Fibroblast of lung (primary cell): Measurements from ENCODE around the gene LHFPL2. TPM values are rescaled to one million over a fixed set of nuclear protein-coding genes. Genes with fewer than 3 reads are reported as not detected.

Source experiments
- DNase-seq, 2 donors: peaks; one replicate each; pipeline versions ENCODE4 v3.0.0 to v3.0.0-alpha.2; 2010; ENCODE audit warnings: low read depth in 2 of 2
- H2AFZ ChIP-seq: 2 replicates; pipeline ENCODE4 v1.5.1; 2012; ENCODE audit warnings: low read length, control low read depth, inconsistent platforms
- H3K27ac ChIP-seq: 2 replicates; pipeline ENCODE4 v1.5.1; 2011; ENCODE audit warnings: low read length, control low read depth; ENCODE audit not compliant: insufficient read depth
- H3K27me3 ChIP-seq: 2 replicates; pipeline ENCODE4 v1.5.1; 2011; ENCODE audit warnings: mild to moderate bottlenecking, low read length; ENCODE audit not compliant: control insufficient read depth, insufficient read depth
- H3K36me3 ChIP-seq: 2 replicates; pipeline ENCODE4 v1.5.1; 2011; ENCODE audit warnings: low read length; ENCODE audit not compliant: control insufficient read depth, insufficient read depth
- H3K4me1 ChIP-seq: 2 replicates; pipeline ENCODE4 v1.5.1; 2011; ENCODE audit warnings: low read length; ENCODE audit not compliant: control insufficient read depth, insufficient read depth; ENCODE audit errors: extremely low read depth
- H3K4me2 ChIP-seq: 2 replicates; pipeline ENCODE4 v1.5.1; 2011; ENCODE audit warnings: low read length, control low read depth; ENCODE audit not compliant: insufficient read depth; ENCODE audit errors: extremely low read depth
- H3K4me3 ChIP-seq, 4 experiments: fragments of 200-600 bp in 1 of 4; sonication (generic) in 1 of 4; replicated peaks in 1 of 4; 2 replicates each; pipeline ENCODE4 v1.5.1; 2011 to 2016; ENCODE audit warnings: low read length in 4 of 4, low read depth in 3 of 4, mild to moderate bottlenecking in 3 of 4, control low read depth in 2 of 4, inconsistent platforms in 1 of 4, mixed read lengths in 1 of 4; ENCODE audit not compliant: insufficient read depth in 1 of 4; ENCODE audit errors: control extremely low read depth in 1 of 4
- H3K79me2 ChIP-seq: 2 replicates; pipeline ENCODE4 v1.5.1; 2012; ENCODE audit warnings: mild to moderate bottlenecking, low read length, inconsistent platforms; ENCODE audit not compliant: control insufficient read depth, insufficient read depth
- H3K9ac ChIP-seq: 2 replicates; pipeline ENCODE4 v1.5.1; 2011; ENCODE audit warnings: mild to moderate bottlenecking, low read length, control low read depth; ENCODE audit not compliant: insufficient read depth
- H3K9me3 ChIP-seq: 2 replicates; pipeline ENCODE4 v1.5.1; 2012; ENCODE audit warnings: low read depth, low read length; ENCODE audit not compliant: control insufficient read depth, insufficient read depth
- H4K20me1 ChIP-seq: 2 replicates; pipeline ENCODE4 v1.5.1; 2011; ENCODE audit warnings: low read length; ENCODE audit not compliant: control insufficient read depth, insufficient read depth; ENCODE audit errors: extremely low read depth
- CTCF ChIP-seq, 2 donors: IDR thresholded peaks in 1 of 2; conservative IDR thresholded peaks in 1 of 2; 1 replicate in 1 of 2; 2 replicates in 1 of 2; pipeline ENCODE4 v1.5.1; 2011 to 2012; ENCODE audit warnings: low read length in 2 of 2, control low read depth in 1 of 2, inconsistent platforms in 1 of 2, low read depth in 1 of 2, mild to moderate bottlenecking in 1 of 2
- EZH2 ChIP-seq: IDR thresholded peaks from 2 replicates; pipeline ENCODE4 v1.5.1; 2012; ENCODE audit warnings: low read length, control low read depth, mild to moderate bottlenecking; ENCODE audit errors: missing control alignments
- polyA plus RNA-seq, 2 donors: library from polyadenylated mRNA; depleted of rRNA in 1 of 2; stranded (reverse) in 1 of 2; unstranded in 1 of 2; fragments of >200 nt; gene quantifications; 2 replicates each; pipeline ENCODE4 v1.2.1, GENCODE V29; 2011 to 2012; ENCODE audit warnings: missing spikeins in 1 of 2
- total RNA-seq: library from RNA; depleted of rRNA; stranded (reverse); fragments of >200 nt; gene quantifications from 2 replicates; pipeline ENCODE4 v1.2.1, GENCODE V29; 2014

Gene LHFPL2
- total and polyA plus RNA-seq, 2 donors (not counting 1 experiment from before 2014, with no cell fraction given), result 13.7 to 51.4 TPM

GRCh38 chr5:78554670-78555069 is 93.9 kb downstream of the LHFPL2 start:
- H3K79me2 ChIP-seq, result no peaks in the 10 kb centered on the region
- TF ChIP-seq EZH2 (no peak), CTCF (conservative IDR thresholded peaks at IDR 0.05 in 1 of 2, IDR thresholded peaks at IDR 0.05 in 1 of 2; ENCODE audit: low read depth in 1 of 2, low read length in 2 of 2) (no peak)
- H3K4me3 ChIP-seq, result no peak overlapping the region
- no peaks in the 10 kb centered on the region for H3K4me1 ChIP-seq
- no peak overlapping the region for H2AFZ ChIP-seq
- H3K36me3 ChIP-seq, result peaks cover 3% of the 10 kb centered on the region
- H3K27ac ChIP-seq, result no peak overlapping the region
- no peaks in the 10 kb centered on the region for H3K27me3 ChIP-seq
- no peaks in the 10 kb centered on the region for H4K20me1 ChIP-seq
- H3K9ac ChIP-seq, result no peak overlapping the region
- H3K9me3 ChIP-seq, result no peaks in the 10 kb centered on the region
- DNase-seq, result no peak
- H3K4me2 ChIP-seq, result no peak overlapping the region

GRCh38 chr5:78553580-78554353 is 94.8 kb downstream of the LHFPL2 start:
- no peak overlapping the region for H3K4me3 ChIP-seq
- no peak overlapping the region for H3K27ac ChIP-seq
- no peaks in the 10 kb centered on the region for H3K79me2 ChIP-seq
- peaks cover 3% of the 10 kb centered on the region for H3K36me3 ChIP-seq
- no peak overlapping the region for H3K9ac ChIP-seq
- no peaks in the 10 kb centered on the region for H3K9me3 ChIP-seq
- no peaks in the 10 kb centered on the region for H3K27me3 ChIP-seq
- H3K4me2 ChIP-seq, result no peak overlapping the region
- H4K20me1 ChIP-seq, result no peaks in the 10 kb centered on the region
- TF ChIP-seq EZH2 (no peak), CTCF (conservative IDR thresholded peaks at IDR 0.05 in 1 of 2, IDR thresholded peaks at IDR 0.05 in 1 of 2; ENCODE audit: low read depth in 1 of 2, low read length in 2 of 2) (no peak)
- DNase-seq, result no peak
- H2AFZ ChIP-seq, result no peak overlapping the region
- H3K4me1 ChIP-seq, result no peaks in the 10 kb centered on the region

- H3K9ac ChIP-seq, result no peak overlapping the region
- peaks cover 3% of the 10 kb centered on the region for H3K4me1 ChIP-seq
- H3K27me3 ChIP-seq, result no peaks in the 10 kb centered on the region
These were observed 95.7 kb downstream of the LHFPL2 start for GRCh38 chr5:78552729-78553342.

More at GRCh38 chr5:78552729-78553342, 95.7 kb downstream of the LHFPL2 start:
- no peak for DNase-seq
- H3K9me3 ChIP-seq, result no peaks in the 10 kb centered on the region
- H3K79me2 ChIP-seq, result no peaks in the 10 kb centered on the region
- H3K27ac ChIP-seq, result no peak overlapping the region
- no peak overlapping the region for H3K4me2 ChIP-seq
- TF ChIP-seq CTCF (conservative IDR thresholded peaks at IDR 0.05 in 1 of 2, IDR thresholded peaks at IDR 0.05 in 1 of 2; ENCODE audit: low read depth in 1 of 2, low read length in 2 of 2) (no peak), EZH2 (no peak)
- H4K20me1 ChIP-seq, result no peaks in the 10 kb centered on the region
- peaks cover 3% of the 10 kb centered on the region for H3K36me3 ChIP-seq
- H2AFZ ChIP-seq, result no peak overlapping the region
- no peak overlapping the region for H3K4me3 ChIP-seq
